T-helper 1 cell treated with Interleukin-12 subunit alpha and Interleukin-12 subunit beta and Interleukin-4 antibody, amounts not matched to agents 30 ng/mL and 1 ng/mL, for 36 hours (primary cell): ENCODE results near the gene RUNX2. TPM values are rescaled to one million over a fixed set of nuclear protein-coding genes. Genes with fewer than 3 reads are reported as not detected.
"Not testable (repeated sequence)": the region's sequence is repeated elsewhere in the genome, so short reads cannot be mapped to it uniquely, and the experiment has no call there.

ENCODE experiments used
- intact Hi-C: fragments of 100-400 bp; cut with micrococcal nuclease; formaldehyde crosslinking; loops from one replicate; pipeline ENCODE4 v1.15.1; 2024
- total RNA-seq: library from RNA; stranded (reverse); gene quantifications from 2 replicates; pipeline ENCODE4 v1.2.3, GENCODE V29; 2022

Gene RUNX2
- total RNA-seq, 1 donor from 2014 or later = 14.6 TPM

DNA sequence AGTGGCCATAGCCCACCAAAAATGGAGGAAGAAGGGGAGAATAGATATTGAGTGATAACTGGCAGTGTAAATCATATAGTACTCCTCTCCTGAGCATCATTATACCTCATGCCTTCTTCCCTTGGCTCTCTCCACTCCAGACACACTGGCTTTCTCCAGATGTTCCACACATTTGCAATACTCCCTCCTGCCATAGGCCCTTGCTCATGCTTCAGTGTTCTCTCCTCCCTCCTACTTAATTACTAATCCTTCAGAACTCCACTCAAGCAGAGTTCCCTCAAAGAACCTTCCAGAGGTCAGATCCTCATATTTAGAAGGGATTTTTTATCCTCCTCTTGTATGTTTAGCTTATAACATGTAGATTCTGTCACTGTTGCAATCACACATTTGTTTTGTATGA lies 329.1 kb downstream of the RUNX2 start:
- intact Hi-C loops = no loop called here

DNA sequence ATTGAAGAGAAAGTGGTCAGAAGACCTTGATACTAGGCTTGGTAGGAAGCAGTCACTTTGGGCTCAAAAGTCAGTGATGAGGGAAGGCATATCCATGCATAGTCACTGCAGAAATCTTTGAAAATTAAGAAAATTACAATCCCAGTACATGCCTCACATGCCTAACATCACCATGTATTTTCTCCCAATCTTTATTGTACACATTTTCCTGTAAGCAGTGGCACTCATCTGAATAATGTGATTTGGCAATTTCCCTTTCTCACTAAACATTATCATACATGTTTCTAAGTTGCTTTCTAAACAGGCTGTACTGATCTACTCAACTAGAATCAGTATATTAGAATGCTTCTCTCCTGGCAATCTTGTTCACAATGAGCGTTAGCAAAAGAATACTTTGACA lies 330.3 kb downstream of the RUNX2 start:
- intact Hi-C loops = no loop called here

- intact Hi-C loops = no loop called here
Measured at GRCh38 chr6:45658958-45659357, 330.8 kb downstream of the RUNX2 start.

DNA sequence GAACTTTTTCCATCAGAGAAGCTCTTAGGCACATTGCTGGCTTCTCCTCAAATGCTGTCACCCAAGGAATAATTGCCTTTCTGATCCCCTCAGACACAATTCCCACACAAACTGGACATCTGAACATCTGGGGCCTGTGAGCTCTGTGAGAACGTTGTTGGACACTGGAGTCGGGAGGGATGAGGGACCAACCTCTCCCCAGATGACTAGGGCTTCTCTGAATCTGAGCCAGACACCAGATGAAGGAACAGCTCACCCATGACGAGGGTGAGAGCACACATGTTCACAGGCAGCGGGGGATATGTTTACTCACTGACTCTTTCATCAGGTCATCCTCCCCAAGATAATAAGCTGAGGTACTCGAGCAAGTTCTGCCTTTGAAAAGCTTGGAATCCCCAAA lies 333.5 kb downstream of the RUNX2 start:
- intact Hi-C loops = loop anchor here (5.0 kb wide), 2 partner anchors 46 to 239 kb away; no protein-coding TSS in a partner anchor

GRCh38 chr6:45663251-45664221 lies 335.4 kb downstream of the RUNX2 start:
- intact Hi-C loops = loop anchor here (5.0 kb wide), 2 partner anchors 44 to 241 kb away; no protein-coding TSS in a partner anchor

GRCh38 chr6:45664707-45665106 lies 336.6 kb downstream of the RUNX2 start:
- intact Hi-C loops = loop anchor here (5.0 kb wide), 2 partner anchors 43 to 242 kb away; no protein-coding TSS in a partner anchor

DNA sequence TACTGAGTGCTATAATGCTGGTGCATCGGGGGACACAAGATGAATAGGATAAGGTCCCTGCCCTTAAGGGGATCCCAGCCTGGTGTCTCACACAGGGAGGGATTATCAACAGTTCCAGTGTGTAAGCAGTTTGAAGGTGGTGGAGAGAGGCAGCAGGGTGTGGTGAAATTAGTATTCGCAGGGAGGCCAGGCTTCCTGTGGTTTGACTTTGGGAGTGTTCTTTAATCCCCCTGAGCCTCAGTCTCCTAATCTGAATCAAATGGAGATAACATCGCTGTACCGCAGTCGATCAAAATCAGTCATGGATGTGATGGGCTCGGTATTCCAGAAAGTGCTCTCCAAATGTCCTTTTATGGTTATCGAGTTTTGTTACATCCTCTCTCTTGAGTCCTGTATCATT lies 337.7 kb downstream of the RUNX2 start:
- intact Hi-C loops = no loop called here

DNA sequence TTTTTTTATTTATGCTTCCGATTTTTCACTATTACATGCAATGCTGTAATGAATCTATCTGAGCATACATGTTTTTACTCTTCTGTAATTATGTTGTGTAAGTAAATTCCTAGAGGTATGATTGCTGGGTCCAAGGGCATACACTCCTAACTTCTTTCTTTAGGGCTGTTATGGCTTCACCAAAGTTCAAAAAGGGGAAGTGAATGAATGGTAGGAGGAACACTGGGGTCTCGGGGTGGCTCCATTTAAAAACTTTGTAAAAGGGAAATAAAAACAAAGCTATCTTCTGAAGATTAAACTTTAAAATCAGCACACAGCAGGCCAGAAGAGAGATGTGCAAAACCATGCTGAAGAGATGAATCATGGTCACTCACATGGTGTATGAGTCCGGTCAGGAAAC lies 338.7 kb downstream of the RUNX2 start:
- intact Hi-C loops = no loop called here

- intact Hi-C loops = no loop called here
Measured at GRCh38 chr6:45667300-45667699, 339.2 kb downstream of the RUNX2 start.

DNA sequence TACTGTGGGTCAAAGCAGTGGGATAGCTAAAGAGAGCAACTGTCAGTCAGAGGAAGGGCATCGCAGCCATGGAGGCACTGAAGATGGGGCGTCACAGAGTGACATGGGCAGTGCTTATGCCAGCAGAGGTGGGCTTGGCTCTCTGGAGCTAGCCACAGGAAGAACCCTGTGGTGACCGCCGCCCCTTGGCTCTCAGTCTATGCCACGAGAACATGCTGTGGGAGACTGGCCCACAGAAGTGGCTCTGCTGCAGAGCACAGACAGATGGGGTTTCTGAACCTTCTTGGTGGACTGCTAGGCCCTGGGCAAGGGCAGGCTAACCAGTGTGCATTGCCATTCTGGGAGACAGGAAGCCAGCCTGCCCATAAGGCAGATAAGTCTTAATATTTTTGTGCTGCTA lies 339.6 kb downstream of the RUNX2 start:
- intact Hi-C loops = no loop called here

GRCh38 chr6:45668705-45669104 lies 340.6 kb downstream of the RUNX2 start:
- intact Hi-C loops = no loop called here

GRCh38 chr6:45673167-45673566 lies 345.0 kb downstream of the RUNX2 start:
- intact Hi-C loops = not testable (repeated sequence)

GRCh38 chr6:45675166-45675565 lies 347.0 kb downstream of the RUNX2 start:
- intact Hi-C loops = not testable (repeated sequence)

DNA sequence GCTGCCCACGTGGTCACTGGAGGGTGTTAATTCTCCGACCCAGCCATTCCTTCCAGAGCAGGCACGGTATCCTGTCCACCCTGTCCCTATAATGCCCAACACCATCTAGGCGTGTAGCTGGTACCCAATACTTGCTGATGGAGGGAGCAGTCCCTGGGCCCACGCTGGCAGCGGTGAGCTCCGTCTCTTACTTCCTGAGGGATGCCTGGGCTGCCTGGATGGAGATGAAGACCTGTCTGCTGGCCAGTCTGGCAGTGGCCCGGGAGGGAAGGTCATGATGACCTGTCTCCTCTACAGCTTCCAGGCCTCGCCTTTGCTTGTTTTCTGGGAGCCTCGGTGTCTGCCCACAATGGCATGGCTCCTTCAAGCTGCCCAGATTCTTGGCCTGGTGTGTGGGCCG lies 347.5 kb downstream of the RUNX2 start:
- intact Hi-C loops = loop anchor here (2.0 kb wide), 1 partner anchor 297 kb away; no protein-coding TSS in a partner anchor

DNA sequence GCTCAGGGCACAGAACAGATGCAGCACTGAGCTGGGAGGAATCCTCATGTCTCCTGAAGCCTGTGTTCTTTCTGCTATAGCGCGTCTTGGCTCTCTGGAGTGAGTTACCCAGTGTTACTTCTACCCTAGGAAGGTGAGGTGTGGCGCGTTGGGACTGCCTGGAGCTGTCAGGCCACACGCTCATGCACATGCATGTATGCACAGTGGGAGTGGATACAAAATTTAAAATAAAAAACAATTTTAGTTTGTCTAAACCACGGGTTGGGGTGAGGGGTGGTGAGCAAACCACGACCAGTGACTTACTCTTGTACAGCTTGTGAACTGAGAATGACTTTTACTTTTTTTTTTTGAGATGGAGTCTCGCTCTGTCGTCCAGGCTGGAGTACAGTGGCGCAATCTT lies 348.2 kb downstream of the RUNX2 start:
- intact Hi-C loops = loop anchor here (2.0 kb wide), 1 partner anchor 298 kb away; no protein-coding TSS in a partner anchor

- intact Hi-C loops = loop anchor here (1.0 to 2.0 kb wide), 2 partner anchors 256 to 299 kb away; no protein-coding TSS in a partner anchor
Measured at GRCh38 chr6:45677381-45678284, 349.5 kb downstream of the RUNX2 start.

- intact Hi-C loops = no loop called here
Measured at GRCh38 chr6:45678285-45678607, 350.1 kb downstream of the RUNX2 start.

- intact Hi-C loops = no loop called here
Measured at GRCh38 chr6:45679163-45679562, 351.0 kb downstream of the RUNX2 start.

DNA sequence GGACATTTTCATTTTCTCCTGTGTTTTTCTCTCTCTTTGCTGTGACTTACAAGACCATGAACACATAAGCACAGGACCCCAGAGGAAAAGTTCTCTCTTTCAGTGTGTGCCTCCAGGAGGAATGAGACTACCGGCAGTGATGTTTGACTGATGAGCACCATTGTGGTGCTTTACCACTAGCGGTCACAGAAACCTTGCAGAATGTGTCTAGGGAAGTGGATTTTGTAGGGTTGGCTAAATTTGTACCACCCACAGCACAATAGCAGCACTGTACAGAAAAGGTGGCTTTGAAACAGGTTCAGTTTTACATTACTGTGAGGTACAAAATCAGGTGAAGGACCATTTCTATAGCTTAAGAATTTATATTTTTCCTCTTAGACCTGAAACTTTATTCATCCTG lies 351.5 kb downstream of the RUNX2 start:
- intact Hi-C loops = no loop called here

- intact Hi-C loops = no loop called here
Measured at GRCh38 chr6:45681860-45682511, 353.9 kb downstream of the RUNX2 start.

- intact Hi-C loops = no loop called here
Measured at GRCh38 chr6:45684476-45684875, 356.3 kb downstream of the RUNX2 start.
